Suppressor macrophage treated with lipopolysaccharide for 4 hours (primary cell): Measurements from ENCODE around the gene RPAP2.
A peak's percentile ranks its signal among the peaks of the same experiment; 100 is the strongest.
"Not testable (repeated sequence)": the region's sequence is repeated elsewhere in the genome, so short reads cannot be mapped to it uniquely, and the experiment has no call there.

Source experiments
- DNase-seq: peaks from one replicate; pipeline ENCODE4 v3.0.0-alpha.2; 2020

RPAP2 gene

DNA sequence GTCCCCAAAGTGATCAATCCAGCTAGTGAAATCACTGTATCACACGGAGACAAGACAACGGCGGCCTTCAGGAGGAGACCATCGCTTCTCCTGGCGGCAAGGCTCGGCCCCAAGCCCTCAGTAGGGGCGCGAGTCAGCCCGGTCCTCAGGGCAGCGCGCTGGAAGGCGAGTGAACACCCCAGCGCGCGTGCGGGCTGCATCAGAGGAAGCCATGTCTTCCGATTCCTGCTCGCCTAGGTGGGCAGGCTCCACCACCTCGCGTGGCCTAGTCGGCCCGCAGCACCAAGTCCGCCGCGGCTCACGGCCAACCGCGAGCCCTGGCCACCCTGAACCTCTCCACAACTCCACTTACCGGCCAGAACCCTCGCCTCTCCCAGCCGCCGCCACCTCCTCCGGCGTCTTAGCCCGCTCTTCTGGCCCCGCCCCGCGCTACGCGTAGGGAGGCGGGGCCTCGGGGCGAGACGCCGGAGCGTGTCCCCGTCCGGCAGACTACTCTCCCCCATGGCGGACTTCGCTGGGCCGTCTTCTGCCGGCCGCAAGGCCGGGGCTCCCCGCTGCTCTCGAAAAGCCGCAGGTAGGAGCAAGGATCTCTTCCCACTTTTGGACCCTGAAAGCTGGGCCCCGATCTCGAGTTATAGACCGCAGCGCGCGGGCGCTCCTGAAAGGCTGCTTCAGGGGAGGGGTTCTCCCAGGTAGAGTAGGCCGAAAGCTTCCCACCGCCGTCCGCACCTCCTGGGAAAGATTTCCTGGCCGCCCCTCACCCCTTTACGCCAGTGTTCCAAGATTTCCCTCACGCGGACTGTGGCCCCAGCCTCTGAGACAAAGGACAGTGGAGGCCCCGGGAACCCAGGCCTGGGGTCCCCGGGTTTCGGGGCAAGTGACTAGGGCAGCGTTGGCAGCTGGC lies at the start of gene RPAP2, which contains the start of gene GLMN:
Gene RPAP2 (plus strand): TSS at position 487 of the 904 bp plus-strand sequence. CDS start 15 bp downstream, at position 502.
Gene GLMN (minus strand): TSS at position 415 of the 904 bp plus-strand sequence. CDS start 988 bp downstream, outside the sequence.
- peak; percentile 92 for DNase-seq

DNA sequence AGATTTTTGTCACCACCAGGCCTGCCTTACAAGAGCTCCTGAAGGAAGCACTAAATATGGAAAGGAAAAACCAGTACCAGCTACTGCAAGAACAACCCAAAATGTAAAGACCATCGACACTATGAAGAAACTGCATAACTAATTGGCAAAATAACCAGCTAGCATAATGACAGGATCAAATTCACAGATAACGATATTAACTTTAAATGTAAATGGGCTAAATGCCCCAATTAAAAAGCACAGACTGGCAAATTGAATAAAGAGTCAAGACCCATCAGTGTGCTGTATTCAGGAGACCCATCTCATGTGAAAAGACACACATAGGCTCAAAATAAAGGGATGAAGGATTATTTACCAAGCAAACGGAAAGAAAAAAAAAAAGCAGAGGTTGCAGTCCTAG lies 44.1 kb upstream of the RPAP2 start:
- DNase-seq, result not testable (repeated sequence)

DNA sequence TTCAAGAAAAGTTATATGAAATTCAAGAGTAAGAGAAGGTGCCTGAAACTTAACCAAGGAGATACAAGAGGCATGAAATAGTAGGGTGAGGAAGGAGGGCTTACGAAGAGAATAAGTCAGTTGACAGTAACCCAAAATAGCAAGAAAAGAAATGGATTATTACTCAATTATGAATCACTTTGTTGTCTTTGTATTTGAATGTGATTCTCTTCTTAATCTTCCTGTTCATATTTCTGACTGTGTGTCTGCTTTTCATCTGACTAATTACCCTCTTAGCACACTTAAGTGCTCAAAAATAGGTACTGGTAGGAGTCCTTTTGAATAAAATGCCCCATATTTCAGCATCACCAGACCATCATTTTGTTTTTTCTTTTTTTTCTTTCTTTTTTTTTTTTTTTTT lies 39.5 kb upstream of the RPAP2 start:
- no peak for DNase-seq

DNA sequence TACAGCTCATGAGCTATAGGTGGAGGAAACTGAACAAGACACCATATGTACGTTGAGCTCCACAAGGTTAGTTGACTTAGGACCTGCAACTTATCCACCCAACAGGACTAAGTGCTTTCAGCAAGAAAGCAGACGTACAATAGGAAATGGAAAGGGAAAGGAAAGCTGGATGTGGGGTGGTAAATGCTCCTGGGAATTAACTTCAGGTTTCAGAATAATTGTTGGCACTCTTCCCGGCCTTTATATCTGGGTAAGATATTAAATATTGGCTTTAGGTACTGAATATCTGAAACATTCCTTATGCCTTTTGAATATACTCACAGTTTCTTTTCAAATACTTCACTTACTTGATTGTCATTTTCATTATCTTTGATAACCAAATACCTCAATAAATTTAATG lies 36.3 kb upstream of the RPAP2 start:
- DNase-seq, result no peak

DNA sequence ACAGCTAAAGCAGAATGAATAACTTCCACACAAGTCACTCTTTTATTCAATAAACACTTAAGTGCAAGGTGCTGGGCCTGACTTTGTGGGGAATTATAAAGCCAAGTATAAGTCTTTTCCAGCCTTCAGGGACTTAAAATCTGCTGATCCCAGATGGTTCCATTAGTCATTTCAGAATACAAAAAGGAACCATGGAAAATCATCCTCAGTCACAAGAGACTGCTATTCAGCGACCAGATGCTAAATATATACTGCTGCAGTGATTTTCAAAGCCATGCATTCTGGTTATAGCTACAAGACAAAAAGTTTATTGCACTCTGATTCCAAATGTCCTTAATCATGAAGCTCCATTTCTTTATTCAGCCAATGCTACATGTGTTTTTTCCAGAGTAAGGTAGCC lies 25.8 kb upstream of the RPAP2 start:
- no peak for DNase-seq

DNA sequence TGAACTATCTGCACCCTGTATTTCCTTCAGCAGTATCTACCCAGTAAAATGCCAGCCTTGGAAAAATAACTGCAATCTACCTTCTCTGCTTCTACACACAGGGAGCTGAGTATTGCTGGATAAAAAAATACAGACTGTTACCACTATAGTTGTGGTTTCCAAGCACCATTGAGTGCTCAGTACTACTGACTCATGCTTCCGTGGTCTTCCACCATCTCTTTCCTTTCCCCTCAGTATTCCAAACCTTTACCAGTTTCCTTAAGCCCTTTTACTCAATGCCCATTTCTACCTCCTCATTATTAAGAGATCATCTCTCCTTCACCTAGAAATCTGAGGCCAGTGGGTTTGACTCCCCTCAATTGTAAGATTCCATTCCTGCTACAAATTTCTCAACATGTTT lies 23.9 kb upstream of the RPAP2 start:
- no peak for DNase-seq

DNA sequence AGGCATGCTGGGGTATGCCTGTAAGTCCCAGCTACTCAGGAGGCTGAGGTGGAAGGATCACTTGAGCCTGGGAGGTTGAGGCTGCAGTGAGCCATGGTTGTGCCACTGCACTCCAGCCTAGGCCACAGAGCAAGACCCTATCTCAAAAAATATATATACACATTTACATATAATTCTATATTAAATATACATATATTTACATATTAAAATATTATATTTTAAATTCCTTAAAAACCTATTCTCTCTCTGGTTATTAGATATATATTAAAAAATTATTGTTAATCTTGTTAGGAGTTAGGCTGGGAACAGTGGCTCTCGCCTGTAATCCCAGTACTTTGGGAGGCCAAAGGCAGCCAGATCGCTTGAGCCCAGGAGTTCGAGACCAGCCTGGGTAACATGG lies 22.8 kb upstream of the RPAP2 start:
- no peak for DNase-seq

DNA sequence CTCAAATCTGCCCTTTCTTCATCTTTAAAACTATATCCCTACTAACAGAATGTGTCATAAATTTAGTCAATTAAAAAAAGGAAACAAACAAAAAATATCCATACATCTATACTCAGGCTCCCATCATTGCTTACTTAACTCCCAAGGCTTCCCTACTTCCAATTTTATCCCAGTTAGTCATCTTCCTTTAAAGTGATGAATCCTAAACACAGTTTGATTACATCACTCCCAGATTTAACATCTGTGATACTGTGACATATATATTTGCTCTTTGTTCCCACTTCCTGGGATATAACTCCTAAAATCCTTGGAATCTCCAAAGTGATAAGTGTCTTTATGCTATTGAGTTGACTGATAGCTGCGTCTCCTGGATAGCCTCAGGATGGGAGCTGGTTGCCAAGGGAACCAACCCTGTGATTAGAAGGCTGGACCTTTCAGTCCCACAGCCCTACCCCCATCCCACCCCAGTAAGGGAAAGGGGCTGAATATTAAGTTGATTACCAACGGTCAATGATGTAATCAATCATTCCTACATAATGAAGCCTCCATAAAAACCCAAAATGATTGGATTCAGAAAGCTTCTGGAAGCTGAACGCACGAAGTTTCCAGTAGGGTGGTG lies 21.6 kb upstream of the RPAP2 start:
- no peak for DNase-seq

DNA sequence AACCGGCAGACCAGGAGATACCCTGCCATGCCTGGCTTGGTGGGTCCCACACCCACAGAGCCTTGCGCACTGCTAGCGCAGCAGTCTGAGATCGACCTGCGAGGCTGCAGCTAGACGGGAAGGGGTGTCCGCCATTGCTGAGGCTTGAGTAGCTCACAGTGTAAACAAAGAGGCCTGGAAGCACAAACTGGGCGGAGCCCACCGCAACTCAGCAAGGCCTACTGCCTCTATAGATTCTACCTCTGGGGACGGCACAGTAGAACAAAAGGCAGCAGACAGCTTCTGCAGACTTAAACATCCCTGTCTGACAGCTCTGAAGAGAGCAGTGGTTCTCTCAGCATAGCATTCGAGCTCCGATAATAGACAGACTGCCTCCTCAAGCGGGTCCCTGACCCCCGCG lies 19.1 kb upstream of the RPAP2 start:
- DNase-seq, result not testable (repeated sequence)

DNA sequence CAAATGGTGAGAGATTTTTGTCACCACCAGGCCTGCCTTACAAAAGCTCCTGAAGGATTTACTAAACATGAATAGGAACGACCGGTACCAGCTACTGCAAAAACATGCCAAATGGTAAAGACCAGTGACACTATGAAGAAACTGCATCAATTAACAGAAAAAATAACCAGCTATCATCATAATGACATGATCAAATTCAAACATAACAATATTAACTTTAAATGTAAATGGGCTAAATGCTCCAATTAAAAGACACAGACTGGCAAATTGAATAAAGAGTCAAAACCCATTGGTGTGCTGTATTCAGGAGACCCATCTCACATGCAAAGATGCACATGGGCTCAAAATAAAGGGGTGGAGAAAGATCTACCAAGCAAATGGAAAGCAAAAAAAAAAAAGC lies 17.4 kb upstream of the RPAP2 start:
- not testable (repeated sequence) for DNase-seq

DNA sequence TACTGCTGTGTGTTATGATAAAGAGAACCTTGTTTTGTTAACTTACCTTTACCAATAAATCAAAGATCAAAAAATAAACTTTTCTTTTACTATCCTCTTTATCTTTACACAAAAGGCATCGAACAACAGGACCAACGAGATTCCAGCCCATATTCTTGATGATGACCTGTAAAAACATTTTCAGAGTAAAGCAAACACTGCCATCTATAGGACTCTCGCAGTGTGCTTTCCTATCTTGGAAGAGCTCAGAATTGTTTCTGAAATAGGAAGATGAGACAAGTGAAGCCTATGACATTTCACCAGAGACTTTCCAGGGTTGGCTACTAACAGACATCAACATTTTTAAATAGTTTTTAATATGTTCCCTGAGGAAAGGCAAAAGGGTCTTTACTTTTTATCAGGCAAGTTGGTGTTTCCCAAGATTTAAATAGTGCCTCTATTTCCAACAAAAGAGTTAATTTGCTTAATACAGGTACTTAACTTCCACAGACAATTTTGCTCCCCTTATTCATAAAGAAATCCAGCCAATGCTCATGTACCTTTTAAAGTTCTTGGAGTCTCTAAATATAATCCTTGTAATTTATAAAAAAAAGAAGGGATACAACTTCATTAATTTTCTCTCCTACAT lies 7.4 kb upstream of the RPAP2 start:
- DNase-seq, result peak; percentile 49

DNA sequence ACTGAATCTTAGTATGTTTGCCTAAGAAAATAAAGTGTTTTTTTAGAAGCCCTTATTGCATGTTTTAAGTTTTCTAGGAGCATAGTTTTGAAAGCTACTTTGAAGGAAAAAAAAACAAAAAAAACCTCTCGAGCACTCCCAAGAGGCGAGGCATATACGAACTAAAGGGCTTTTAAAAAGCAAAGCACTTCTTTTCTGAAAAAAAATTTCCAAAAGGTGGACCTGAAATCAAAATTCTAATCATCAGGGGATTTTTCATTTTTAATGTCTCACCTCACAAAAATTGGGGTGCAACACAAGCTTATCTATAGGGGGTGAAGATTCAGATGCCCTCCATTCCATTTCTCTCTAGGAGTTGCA lies 666 bp upstream of the RPAP2 start:
- DNase-seq, result peak; percentile 8

DNA sequence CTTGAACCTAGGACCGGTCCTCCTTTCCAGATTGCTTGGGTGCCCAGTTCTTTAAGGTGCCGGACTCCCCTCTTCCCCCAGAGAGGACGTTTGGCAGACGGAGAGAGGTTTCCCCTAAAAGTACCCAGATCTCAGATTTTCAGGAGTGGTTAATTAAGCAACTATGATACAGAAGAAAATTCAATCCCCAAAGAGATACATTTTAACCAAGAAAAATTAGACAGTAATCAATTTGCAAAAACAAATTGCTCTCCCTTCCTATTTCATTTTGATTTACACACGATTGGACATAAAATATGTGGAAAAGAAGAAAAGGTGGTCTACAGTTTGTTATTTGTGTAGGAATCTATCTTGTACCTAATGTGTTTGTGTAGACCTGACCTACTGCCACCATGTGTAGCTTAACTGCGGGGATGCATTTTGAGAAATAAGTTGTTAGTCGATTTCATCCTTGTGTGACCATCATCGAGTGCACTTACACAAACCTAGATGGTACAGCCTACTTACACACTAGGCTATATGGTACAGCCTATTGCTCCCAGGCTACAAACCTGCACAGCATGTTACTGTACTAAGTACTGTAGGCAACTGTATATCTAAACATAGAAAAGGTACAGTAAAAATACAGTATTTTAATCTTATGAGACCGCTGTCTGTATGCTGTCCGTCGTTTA lies 755 bp downstream of the RPAP2 start:
- no peak for DNase-seq

DNA sequence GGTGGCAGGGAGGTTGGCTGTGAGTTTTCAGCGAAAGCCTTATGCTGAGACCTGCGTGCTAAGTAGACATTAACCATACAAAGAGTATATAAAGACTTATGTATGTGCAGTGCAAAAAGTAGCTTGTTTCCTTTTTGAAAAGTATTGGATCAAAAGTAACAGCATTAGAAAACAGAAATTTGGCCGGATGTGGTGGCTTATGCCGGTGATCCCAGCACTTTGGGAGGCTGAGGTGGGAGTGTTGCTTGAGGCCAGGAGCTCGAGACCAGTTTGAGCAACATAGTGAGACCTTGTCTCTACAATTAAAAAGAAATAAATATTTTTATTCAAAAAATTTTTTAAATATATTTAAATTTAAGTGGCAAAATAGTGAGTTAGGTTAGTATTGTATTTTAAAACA lies 2.2 kb downstream of the RPAP2 start:
- DNase-seq, result no peak

DNA sequence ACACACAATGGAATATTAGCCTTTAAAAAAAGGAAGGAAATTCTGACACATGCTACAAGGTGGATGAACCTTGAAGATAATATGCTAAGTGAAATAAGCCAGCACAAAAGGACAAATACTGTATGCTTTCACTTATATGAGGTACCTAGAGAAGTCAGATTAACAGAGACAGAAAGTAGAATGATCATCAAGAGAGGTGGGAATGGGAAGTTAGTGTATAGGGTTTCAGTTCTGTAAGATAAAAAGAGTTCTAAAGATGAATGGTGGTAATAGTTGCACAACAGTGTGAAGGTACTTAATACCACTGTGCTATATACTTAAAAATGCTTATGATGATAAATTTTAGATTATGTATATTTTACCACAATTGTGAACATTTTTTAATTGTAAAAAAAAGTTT lies 7.2 kb downstream of the RPAP2 start:
- no peak for DNase-seq

DNA sequence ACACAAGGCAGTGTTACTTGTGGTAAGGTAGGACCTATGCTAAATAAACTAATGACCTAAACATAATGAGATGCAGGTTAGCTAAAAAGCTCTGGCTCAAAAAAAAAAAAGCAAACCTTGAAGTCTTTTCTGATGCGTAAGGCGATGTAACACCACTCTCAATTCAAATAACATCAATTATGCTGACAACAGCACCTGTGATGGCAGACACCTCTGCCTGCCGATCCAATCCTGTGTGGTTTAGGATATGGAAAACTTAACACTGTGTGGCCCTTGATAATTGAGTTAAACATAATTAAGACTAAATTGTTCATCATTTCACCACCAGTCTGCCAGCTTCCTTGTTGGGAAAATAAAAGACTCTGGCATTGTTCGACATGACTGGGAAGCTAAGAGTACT lies 9.1 kb downstream of the RPAP2 start:
- no peak for DNase-seq

DNA sequence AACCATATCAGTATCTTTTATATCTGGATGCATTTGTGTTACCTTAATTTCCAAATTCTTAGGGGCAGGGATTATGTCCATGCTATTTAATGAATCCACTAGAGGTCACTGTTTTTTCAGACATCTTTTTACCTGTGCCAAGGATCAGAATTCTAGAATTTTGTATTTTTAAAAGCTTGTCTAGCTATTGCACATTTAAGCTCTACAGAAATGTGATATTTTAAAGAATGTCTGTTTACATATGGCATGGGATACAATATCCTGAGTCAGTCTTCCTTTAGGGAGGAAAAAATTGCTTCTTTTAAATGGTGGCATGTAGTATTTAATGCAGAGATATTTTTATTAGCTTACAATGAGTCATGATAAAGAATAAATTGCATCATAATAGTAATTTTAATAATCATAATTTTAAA lies 11.3 kb downstream of the RPAP2 start:
- DNase-seq, result peak; percentile 52

DNA sequence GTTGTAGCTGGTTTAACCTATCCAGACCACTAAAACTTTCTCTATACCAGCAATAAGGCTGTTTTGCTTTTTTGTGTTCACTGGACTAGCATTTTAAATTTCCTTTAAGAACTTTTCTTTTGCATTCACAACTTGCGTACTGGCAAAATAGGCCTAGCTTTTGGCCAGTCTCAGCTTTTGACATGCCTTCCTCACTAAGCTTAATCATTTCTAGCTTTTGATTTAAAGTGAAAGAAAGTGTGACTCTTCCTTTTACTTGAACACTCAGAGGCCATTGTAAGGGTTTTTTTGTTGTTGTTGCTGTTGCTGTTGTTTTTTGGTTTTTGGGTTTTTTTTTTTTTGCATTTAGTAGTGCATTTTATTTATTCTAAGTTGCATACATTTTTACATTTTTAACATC lies 15.2 kb downstream of the RPAP2 start:
- no peak for DNase-seq

DNA sequence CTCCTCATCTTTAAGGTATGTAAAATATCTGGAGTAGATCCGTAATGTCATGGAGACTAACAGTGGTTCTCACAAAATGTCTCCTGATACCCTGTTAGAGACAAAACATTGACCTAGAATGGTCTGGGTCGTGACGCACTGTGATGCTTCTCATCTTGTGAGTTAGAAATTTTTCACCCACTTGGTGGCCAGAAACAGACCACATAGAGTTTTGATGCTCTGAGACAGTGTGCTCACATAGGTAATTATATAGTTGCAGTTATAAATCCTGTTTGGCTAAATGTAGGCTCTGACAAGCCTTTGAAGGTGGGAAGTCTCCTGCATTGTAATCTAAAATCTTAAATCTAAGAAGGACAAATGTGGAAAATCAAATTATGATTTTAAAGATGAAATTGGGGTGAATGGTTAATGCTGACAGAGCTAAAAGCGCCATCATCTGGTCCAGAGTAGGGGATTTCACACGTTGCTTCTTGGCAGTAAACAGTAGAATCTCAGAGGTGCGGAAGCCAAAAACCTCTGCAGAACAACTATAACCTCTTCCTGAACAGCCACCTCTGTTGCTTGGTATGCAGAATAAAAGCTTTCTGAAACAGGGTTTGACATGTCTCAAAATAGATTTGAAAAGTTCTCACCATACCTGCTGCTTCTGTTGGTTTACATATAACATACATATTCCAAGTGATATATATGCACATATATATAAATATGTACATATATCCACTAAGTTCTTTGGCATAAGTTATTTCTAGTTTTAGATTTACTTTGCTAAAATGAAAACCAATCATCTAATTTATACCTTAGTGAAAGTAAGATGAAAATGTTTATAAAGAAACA lies 17.1 kb downstream of the RPAP2 start:
- no peak for DNase-seq

DNA sequence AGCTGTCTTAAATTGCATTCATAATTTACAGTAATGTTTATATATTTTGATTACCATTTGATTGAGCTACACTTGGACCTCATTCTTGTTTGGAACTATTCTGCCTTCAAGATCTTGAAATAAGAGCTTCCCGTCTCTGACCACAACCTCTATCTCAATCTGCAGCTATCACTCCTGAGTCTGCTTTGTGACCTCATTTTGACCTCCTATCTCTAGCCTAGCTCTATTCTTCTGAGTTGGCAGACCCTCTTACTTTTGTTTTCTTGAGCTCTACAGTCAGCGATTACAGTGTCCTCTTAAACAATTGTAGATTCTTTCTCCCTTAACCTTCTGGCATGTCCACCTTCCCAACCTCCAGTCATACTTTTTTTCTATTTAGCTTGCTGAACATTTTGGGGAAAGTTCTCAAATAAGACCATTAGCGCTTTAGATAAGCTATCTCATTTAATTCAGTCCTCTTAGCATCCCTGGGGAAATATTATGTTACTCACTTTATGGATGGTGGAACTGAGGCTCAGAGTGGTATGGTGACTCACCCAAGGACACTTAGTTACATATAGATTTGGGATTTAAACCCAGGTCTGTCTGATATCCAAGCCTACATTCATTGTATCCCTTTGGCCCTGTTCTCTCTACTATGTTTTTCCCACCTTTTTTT lies 19.1 kb downstream of the RPAP2 start:
- no peak for DNase-seq
